Stimulated activated CD4-positive, alpha-beta T cell treated with anti-CD3 and anti-CD28 coated beads, Interleukin-1b, Interleukin-23, amount 100 ng/mL, for 48 hours (primary cell): ENCODE measurements around the gene ART3.
"Not testable (repeated sequence)": the region's sequence is repeated elsewhere in the genome, so short reads cannot be mapped to it uniquely, and the experiment has no call there.

Source experiments
- DNase-seq: peaks from one replicate; pipeline ENCODE4 v3.0.0-alpha.2; 2020

The ART3 gene

GRCh38 chr4:76074468-76074867 is at the start of gene ART3:
ART3 (plus strand) TSS chr4:76074709; CDS start chr4:76075890, 1,181 bp downstream.
- DNase-seq: no peak

- DNase-seq: no peak
Measured at GRCh38 chr4:76028350-76028765, 46.2 kb upstream of the ART3 start.

DNA sequence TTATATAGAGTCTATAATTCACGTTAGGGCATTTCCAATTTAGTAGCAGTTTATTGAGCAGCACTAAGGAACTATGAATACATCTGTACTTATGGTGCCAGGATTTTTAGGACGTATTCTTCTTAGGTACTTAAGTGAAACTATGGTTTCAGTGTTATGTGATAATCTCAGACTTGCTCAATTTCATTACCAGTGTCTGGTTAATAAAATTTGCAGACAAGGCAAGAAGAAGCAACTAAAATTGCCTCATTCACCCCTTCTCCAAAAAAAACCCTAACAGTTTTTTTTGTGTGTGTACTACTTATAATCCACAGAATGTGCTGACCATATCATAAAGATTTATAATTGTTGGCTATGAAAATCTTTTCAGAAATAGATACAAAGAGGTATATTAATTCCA is 45.2 kb upstream of the ART3 start:
- no peak for DNase-seq

DNA sequence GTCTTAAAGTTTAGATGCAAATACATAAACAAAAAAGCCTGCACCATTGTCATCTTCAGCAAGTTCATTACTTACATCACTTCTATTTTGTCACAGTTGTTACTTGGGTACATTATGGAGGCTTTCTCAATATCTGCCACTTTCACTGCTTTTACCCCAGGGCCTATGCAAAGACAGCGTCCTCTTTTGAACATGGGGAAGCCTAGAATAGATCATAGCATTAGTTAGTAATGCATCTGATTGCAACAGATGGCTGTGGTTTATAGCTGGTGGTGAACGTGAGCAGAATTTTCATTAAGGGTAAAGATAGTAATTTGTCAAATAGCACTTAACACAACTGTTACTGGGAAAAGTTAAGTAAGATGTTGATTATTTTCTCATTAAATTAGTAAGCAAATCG is 39.4 kb upstream of the ART3 start:
- no peak for DNase-seq

GRCh38 chr4:76035799-76036380 is 38.6 kb upstream of the ART3 start, which contains the start of gene CXCL11:
CXCL11 (minus strand) TSS chr4:76036070; CDS start chr4:76035987, 83 bp downstream.
- no peak for DNase-seq

DNA sequence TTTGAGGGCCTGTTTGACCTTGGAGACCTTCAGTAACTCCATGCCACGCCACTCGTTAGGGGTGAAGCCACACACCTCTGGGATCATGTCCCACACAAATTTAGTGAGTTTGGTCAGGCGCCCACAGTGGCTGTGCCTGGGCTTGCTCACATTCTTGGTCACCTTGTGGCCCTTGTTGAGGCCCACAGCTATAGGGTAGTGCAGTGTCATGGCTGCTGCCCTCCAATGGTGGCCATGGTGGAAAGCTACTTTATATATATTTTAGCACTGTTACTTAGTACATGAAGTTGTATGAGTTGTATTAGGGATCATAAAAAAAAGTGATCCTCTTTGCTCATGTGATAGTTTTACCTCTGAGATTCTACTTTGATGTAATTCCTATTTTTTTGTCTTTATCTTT is 37.7 kb upstream of the ART3 start:
- DNase-seq: no peak

DNA sequence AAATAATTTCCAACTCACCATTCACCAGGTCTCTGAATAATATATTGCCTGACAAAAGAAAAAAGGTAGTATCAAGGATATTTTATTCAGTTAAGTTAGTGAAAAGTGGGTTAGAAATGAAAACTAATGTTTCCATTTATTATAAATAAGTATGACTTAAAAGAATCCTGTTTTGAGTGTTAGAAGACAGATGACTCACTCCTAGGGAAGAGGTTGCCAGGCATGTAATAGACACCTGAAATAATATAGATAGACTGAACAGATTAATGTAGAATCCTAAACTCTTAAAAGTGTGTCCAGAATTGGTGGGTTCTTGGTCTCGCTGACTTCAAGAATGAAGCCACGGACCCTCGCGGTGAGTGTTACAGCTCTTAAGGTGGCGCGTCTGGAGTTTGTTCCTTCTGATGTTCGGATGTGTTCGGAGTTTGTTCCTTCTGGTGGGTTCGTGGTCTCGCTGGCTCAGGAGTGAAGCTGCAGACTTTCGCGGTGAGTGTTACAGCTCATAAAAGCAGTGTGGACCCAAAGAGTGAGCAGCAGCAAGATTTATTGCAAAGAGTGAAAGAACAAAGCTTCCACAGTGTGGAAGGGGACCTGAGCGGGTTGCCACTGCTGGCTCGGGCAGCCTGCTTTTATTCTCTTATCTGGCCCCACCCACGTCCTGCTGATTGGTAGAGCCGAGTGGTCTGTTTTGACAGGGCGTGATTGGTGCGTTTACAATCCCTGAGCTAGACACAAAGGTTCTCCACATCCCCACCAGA is 32.1 kb upstream of the ART3 start:
- DNase-seq: not testable (repeated sequence)

- not testable (repeated sequence) for DNase-seq
Measured at GRCh38 chr4:76043306-76043705, 31.2 kb upstream of the ART3 start.

DNA sequence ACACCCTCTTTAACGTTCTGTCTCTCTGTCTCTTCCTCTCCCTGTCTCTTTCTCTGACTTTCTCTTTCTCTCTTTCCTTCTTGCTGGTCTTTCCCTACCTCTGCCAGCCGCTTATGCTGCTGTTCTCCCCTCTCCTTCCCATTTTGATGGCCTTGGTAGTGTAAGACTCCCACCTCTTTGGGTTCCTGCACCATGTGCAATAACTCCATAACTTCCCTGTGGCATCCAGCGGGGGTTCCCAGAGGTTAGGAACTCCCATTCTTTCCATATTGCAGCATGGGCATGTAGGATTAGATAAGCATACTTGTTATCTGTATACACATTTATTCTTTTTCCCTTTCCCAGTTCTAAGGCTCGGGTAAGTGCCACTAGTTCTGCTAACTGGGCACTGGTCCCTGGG is 29.8 kb upstream of the ART3 start:
- DNase-seq: not testable (repeated sequence)

GRCh38 chr4:76049860-76050416 is 24.6 kb upstream of the ART3 start:
- DNase-seq: not testable (repeated sequence)

DNA sequence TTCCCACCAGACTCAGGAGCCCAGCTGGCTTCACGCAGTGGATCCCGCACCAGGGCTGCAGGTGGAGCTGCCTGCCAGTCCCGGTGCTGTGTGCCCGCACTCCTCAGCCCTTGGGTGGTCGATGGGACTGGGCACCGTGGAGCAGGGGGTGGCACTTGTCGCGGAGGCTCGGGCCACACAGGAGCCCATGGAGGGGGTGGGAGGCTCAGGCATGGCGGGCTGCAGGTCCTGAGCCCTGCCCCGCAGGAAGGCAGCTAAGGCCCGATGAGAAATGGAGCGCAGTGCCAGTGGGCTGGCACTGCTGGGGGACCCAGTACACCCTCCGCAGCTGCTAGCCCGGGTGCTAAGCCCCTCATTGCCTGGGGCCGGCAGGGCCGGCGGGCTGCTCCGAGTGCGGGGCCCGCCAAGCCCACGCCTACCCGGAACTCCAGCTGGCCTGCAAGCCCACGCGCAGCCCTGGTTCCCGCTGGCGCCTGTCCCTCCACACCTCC is 23.9 kb upstream of the ART3 start:
- DNase-seq: not testable (repeated sequence)

- DNase-seq: no peak
Measured at GRCh38 chr4:76053730-76054129, 20.8 kb upstream of the ART3 start.

- peak; percentile 50 for DNase-seq
Measured at GRCh38 chr4:76055016-76055415, 19.5 kb upstream of the ART3 start.

DNA sequence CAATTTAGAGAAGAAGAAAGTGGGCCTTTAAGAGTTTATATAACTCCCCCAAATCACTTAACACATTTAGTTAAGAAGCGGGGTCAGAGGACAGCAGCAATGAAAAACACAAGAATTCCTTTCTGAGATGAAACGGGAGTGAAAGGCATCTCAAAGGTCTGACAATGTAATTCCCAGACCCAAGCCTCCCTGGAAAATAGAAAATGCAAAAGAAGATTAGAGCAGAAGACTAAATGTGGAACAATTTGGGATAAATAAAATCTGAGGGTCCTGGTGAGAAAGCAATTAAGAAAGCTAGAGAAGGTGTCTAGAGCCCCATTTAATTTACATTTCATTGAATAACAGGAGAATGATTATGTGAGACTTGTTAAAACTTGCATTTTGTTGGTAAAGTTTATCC is 19.1 kb upstream of the ART3 start:
- no peak for DNase-seq

- no peak for DNase-seq
Measured at GRCh38 chr4:76058302-76058701, 16.2 kb upstream of the ART3 start.

DNA sequence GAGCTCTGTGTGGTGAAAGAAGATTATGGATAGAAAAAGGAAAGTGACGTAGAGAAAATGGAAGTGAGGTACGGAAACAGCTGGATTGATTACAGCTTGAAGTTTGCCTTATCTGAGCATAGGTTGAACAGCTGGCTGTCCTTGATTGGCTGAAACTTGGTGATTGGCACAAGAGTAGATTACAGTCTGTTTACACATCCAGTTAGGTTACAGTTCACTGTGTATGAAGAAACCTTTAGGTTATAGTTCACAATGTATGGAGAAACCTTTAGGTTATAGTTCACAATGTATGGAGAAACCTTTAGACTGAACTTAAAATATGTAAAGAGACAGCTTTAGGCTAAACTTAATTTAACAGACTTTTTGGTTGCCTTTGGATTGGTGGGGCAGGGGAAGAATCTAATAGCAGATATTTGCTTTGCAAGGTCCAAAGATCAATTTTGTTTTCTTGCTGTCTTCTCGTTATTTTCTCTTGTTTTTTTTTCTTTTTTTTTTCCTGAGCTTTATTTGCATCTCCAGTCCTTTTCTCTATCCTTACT is 15.6 kb upstream of the ART3 start:
- no peak for DNase-seq

GRCh38 chr4:76059750-76060149 is 14.8 kb upstream of the ART3 start:
- DNase-seq: peak; percentile 5

GRCh38 chr4:76060506-76060905 is 14.0 kb upstream of the ART3 start:
- DNase-seq: no peak

DNA sequence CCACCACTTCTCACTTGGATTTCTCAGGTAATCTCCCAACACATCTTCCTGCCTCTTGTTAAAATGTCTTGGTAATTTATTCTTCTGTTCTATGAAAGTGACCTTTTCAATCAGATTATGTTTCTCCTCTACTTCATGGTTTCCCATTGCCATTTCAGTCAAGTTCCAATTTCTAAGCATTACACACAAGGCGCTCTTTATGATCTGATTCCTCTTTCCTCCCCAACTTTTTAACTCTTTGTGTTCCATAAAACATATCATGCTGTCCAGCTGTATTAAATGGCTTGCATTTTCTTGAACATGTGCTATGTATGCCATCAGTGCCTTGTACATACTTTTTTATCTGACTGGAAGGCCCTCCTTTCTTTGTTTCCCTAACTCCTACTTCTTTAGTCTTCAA is 13.1 kb upstream of the ART3 start:
- DNase-seq: no peak

DNA sequence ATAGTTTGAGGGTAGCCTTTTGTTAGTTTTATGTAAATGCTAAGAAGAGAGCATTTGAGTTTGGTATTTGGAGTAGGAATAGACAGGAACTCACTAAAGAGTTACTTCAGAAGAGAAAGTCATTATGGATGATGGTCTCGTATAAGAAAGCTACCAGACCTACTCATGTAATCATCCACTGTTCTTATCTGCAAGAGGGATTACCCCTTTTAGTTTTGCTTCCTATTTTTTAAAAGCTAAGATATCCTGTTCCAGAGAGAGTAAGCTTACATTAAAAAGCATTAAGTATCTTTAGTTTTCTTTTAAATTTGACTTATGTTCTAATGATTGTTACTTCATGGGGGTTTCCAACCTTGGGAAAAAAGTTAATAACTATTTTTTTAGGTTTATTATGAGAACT is 12.5 kb upstream of the ART3 start:
- DNase-seq: no peak

DNA sequence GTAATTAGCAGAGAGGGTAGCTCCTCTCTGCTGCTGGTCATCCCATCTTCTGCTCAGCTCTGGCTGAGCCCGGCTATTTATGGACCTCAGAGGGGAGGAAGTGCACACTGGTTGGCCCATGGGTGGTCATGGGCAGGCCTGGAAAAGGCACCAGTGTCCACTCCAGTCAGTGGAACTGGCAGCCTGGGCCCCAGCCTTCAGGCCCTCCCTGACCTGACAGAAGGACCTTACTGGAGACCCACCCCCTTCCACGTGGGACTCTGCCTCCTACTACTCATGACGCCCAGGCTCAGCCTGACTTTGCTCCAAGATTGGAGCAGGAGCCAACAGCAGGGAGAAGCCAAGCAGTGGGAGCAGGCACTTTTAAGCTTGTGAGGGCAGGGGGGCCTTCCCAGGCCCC is 8.0 kb upstream of the ART3 start:
- DNase-seq: no peak

- DNase-seq: peak; percentile 65
Measured at GRCh38 chr4:76067652-76068286, 6.7 kb upstream of the ART3 start.

GRCh38 chr4:76072760-76073159 is 1.7 kb upstream of the ART3 start:
- DNase-seq: no peak
